ENCODE measurements around the gene ARHGEF10L.

GRCh38 chr1:17507915-17508314 lies 31.6 kb upstream of the ARHGEF10L start:
- TF ChIP-seq, protein P1, sequence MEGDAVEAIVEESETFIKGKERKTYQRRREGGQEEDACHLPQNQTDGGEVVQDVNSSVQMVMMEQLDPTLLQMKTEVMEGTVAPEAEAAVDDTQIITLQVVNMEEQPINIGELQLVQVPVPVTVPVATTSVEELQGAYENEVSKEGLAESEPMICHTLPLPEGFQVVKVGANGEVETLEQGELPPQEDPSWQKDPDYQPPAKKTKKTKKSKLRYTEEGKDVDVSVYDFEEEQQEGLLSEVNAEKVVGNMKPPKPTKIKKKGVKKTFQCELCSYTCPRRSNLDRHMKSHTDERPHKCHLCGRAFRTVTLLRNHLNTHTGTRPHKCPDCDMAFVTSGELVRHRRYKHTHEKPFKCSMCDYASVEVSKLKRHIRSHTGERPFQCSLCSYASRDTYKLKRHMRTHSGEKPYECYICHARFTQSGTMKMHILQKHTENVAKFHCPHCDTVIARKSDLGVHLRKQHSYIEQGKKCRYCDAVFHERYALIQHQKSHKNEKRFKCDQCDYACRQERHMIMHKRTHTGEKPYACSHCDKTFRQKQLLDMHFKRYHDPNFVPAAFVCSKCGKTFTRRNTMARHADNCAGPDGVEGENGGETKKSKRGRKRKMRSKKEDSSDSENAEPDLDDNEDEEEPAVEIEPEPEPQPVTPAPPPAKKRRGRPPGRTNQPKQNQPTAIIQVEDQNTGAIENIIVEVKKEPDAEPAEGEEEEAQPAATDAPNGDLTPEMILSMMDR (conservative IDR thresholded peaks at IDR 0.05; ENCODE audit: low read depth, low read length), result peak; percentile 35; the same call in 1 of the 2 replicates
- no peak for TF ChIP-seq EZH2 (IDR thresholded peaks at IDR 0.05; ENCODE audit: low read length, unreplicated experiment)

Measured in PC-3 (cell line).